Esophagus squamous epithelium (tissue), 4 donors: ENCODE data around the gene FAM185A.

ENCODE experiments used
- POLR2A ChIP-seq, 4 donors: fragments of 450-650 bp; IDR thresholded peaks; one replicate each; pipeline ENCODE4 v1.6.1; 2017; ENCODE audit warnings: antibody characterized with exemption in 4 of 4, mild to moderate bottlenecking in 4 of 4, moderate library complexity in 3 of 4
- TF ChIP-seq, protein P1 (sequence below), 6 experiments: fragments of 450-650 bp in 4 of 6; fragments of 200-600 bp in 2 of 6; sonication (generic) in 2 of 6; IDR thresholded peaks; one replicate each; pipeline ENCODE4 v1.5.1; 2016 to 2019; ENCODE audit warnings: antibody characterized with exemption in 6 of 6, mild to moderate bottlenecking in 4 of 6, moderate library complexity in 4 of 6

GRCh38 chr7:102841290-102841689 is 92.5 kb downstream of the FAM185A start:
- TF ChIP-seq, protein P1, sequence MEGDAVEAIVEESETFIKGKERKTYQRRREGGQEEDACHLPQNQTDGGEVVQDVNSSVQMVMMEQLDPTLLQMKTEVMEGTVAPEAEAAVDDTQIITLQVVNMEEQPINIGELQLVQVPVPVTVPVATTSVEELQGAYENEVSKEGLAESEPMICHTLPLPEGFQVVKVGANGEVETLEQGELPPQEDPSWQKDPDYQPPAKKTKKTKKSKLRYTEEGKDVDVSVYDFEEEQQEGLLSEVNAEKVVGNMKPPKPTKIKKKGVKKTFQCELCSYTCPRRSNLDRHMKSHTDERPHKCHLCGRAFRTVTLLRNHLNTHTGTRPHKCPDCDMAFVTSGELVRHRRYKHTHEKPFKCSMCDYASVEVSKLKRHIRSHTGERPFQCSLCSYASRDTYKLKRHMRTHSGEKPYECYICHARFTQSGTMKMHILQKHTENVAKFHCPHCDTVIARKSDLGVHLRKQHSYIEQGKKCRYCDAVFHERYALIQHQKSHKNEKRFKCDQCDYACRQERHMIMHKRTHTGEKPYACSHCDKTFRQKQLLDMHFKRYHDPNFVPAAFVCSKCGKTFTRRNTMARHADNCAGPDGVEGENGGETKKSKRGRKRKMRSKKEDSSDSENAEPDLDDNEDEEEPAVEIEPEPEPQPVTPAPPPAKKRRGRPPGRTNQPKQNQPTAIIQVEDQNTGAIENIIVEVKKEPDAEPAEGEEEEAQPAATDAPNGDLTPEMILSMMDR (IDR thresholded peaks at IDR 0.05) = no peak
- no peak for TF ChIP-seq POLR2A (IDR thresholded peaks at IDR 0.05)
